Activated CD4-positive, alpha-beta T cell treated with anti-CD3 and anti-CD28 coated beads for 36 hours (primary cell): ENCODE results near the gene PTPN3. TPM values are rescaled to one million over a fixed set of nuclear protein-coding genes. Genes with fewer than 3 reads are reported as not detected.
A peak's percentile ranks its signal among the peaks of the same experiment; 100 is the strongest.

Experiments used
- ATAC-seq: fragments of 200-7000 bp; cut with Tn5 transposase; one replicate; pipeline ENCODE4 v1.10.0; 2021; ENCODE audit warnings: mild to moderate bottlenecking, moderate library complexity
- CTCF ChIA-PET: fragments of 350-600 bp; sonication (Branson Sonifier 250); formaldehyde crosslinking; loops from one replicate; lab custom pipeline; 2021; ENCODE audit warnings: antibody characterized with exemption; lab: Charles Lee
- POLR2A ChIA-PET: fragments of 350-600 bp; sonication (Branson Sonifier 250); formaldehyde crosslinking; loops from one replicate; lab custom pipeline; 2021; ENCODE audit warnings: antibody characterized with exemption, inconsistent platforms; lab: Charles Lee
- DNase-seq: peaks from one replicate; pipeline ENCODE4 v3.0.0-alpha.2; 2020
- H3K27ac Mint-ChIP-seq: one replicate; pipeline ENCODE4 v1.8.0; 2021; ENCODE audit warnings: mixed read lengths
- H3K27me3 Mint-ChIP-seq: one replicate; pipeline ENCODE4 v1.8.0; 2021; ENCODE audit warnings: mixed read lengths
- H3K36me3 Mint-ChIP-seq: one replicate; pipeline ENCODE4 v1.8.0; 2021; ENCODE audit warnings: low read depth, mixed read lengths
- H3K4me1 Mint-ChIP-seq: one replicate; pipeline ENCODE4 v1.8.0; 2021; ENCODE audit warnings: mixed read lengths
- H3K4me3 Mint-ChIP-seq: one replicate; pipeline ENCODE4 v1.8.0; 2021; ENCODE audit warnings: mild to moderate bottlenecking, moderate library complexity, mixed read lengths
- H3K9me3 Mint-ChIP-seq: one replicate; pipeline ENCODE4 v1.8.0; 2021; ENCODE audit warnings: low read depth, mixed read lengths
- intact Hi-C, 2 experiments: fragments of 100-400 bp; cut with DNase I in 1 of 2; cut with micrococcal nuclease in 1 of 2; formaldehyde crosslinking; loops; one replicate each; pipeline versions ENCODE4 v1.14.2 to v1.15.1; 2022 to 2024; cut with DNase I, micrococcal nuclease
- total RNA-seq, 2 experiments: library from RNA; stranded (reverse); gene quantifications; one replicate each; pipeline ENCODE4 v1.2.3, GENCODE V29; 2021

The PTPN3 gene
- total RNA-seq, 2 experiments from 2014 or later = 0.32 to 0.46 TPM

- Mint-ChIP-seq H3K4me1 (peaks cover 24% of the 10 kb centered on the region), H3K36me3 (no peaks in the 10 kb centered on the region), H3K4me3 (no peak overlapping the region), H3K9me3 (no peaks in the 10 kb centered on the region), H3K27ac (no peak overlapping the region), H3K27me3 (peaks cover 10% of the 10 kb centered on the region)
- ChIA-PET CTCF (interaction anchor here (0.7 to 1.6 kb wide), 7 partner anchors 10 to 389 kb away, joined by 3 to 5 read pairs (median 3); no protein-coding TSS in a partner anchor), POLR2A (no interaction called here)
- intact Hi-C loops = loop anchor here (2.0 to 5.0 kb wide), 8 partner anchors 31 to 398 kb away; partner anchors contain the start of genes CTNNAL1 (in 1 of the 2), EPB41L4B (in 1 of the 2) and TMEM245 (in 1 of the 2)
- peak; percentile 68 for DNase-seq
- peak; percentile 42 for ATAC-seq
Measured at GRCh38 chr9:109409773-109410397, 88.2 kb downstream of the PTPN3 start.

GRCh38 chr9:109408759-109409462 lies 89.2 kb downstream of the PTPN3 start:
- CTCF ChIA-PET = interaction anchor here (1.2 to 1.6 kb wide), 2 partner anchors 10 to 11 kb away, joined by 4 to 5 read pairs; no protein-coding TSS in a partner anchor
- peaks cover 21% of the 10 kb centered on the region for H3K4me1 Mint-ChIP-seq
- POLR2A ChIA-PET = no interaction called here
- no peaks in the 10 kb centered on the region for H3K9me3 Mint-ChIP-seq
- H3K36me3 Mint-ChIP-seq = no peaks in the 10 kb centered on the region
- no peak for DNase-seq
- no peak overlapping the region for H3K4me3 Mint-ChIP-seq
- ATAC-seq = no peak
- intact Hi-C loops = no loop called here
- peaks cover 8% of the 10 kb centered on the region for H3K27me3 Mint-ChIP-seq
- no peak overlapping the region for H3K27ac Mint-ChIP-seq

- Mint-ChIP-seq H3K36me3 (no peaks in the 10 kb centered on the region), H3K27ac (no peak overlapping the region), H3K27me3 (peaks cover 14% of the 10 kb centered on the region), H3K9me3 (no peaks in the 10 kb centered on the region), H3K4me3 (no peak overlapping the region), H3K4me1 (peaks cover 6% of the 10 kb centered on the region)
- ChIA-PET POLR2A (no interaction called here), CTCF (interaction anchor here (1.1 to 1.5 kb wide), 2 partner anchors 104 to 450 kb away, joined by 3 read pairs; no protein-coding TSS in a partner anchor)
- intact Hi-C loops = no loop called here
- ATAC-seq = no peak
- DNase-seq = no peak
Measured at GRCh38 chr9:109403766-109404320, 94.3 kb downstream of the PTPN3 start.

GRCh38 chr9:109403116-109403515 lies 95.0 kb downstream of the PTPN3 start:
- Mint-ChIP-seq H3K36me3 (no peaks in the 10 kb centered on the region), H3K27ac (no peak overlapping the region), H3K4me3 (no peak overlapping the region), H3K27me3 (peaks cover 19% of the 10 kb centered on the region), H3K9me3 (no peaks in the 10 kb centered on the region), H3K4me1 (peaks cover 6% of the 10 kb centered on the region)
- intact Hi-C loops = no loop called here
- CTCF ChIA-PET = interaction anchor here (1.1 kb wide), 1 partner anchor 105 kb away, joined by 3 read pairs; no protein-coding TSS in a partner anchor
- no peak for DNase-seq
- POLR2A ChIA-PET = no interaction called here
- ATAC-seq = no peak

- ChIA-PET POLR2A (no interaction called here), CTCF (no interaction called here)
- intact Hi-C loops = no loop called here
- H3K36me3 Mint-ChIP-seq = no peaks in the 10 kb centered on the region
- no peak overlapping the region for H3K4me3 Mint-ChIP-seq
- H3K27me3 Mint-ChIP-seq = peaks cover 22% of the 10 kb centered on the region
- ATAC-seq = peak; percentile 17
- no peak overlapping the region for H3K27ac Mint-ChIP-seq
- no peak for DNase-seq
- peaks cover 6% of the 10 kb centered on the region for H3K4me1 Mint-ChIP-seq
- no peaks in the 10 kb centered on the region for H3K9me3 Mint-ChIP-seq
Measured at GRCh38 chr9:109401990-109402318, 96.2 kb downstream of the PTPN3 start.

GRCh38 chr9:109401169-109401989 lies 96.7 kb downstream of the PTPN3 start:
- peaks cover 6% of the 10 kb centered on the region for H3K4me1 Mint-ChIP-seq
- ChIA-PET CTCF (interaction anchor here (1.6 kb wide), 1 partner anchor 14 kb away, joined by 3 read pairs; no protein-coding TSS in a partner anchor), POLR2A (no interaction called here)
- H3K36me3 Mint-ChIP-seq = no peaks in the 10 kb centered on the region
- H3K27ac Mint-ChIP-seq = no peak overlapping the region
- ATAC-seq = peak; percentile 64
- H3K4me3 Mint-ChIP-seq = no peak overlapping the region
- no peaks in the 10 kb centered on the region for H3K9me3 Mint-ChIP-seq
- peak; percentile 77 for DNase-seq
- intact Hi-C loops = no loop called here
- H3K27me3 Mint-ChIP-seq = peaks cover 24% of the 10 kb centered on the region

GRCh38 chr9:109399258-109399767 lies 98.8 kb downstream of the PTPN3 start:
- no peaks in the 10 kb centered on the region for H3K36me3 Mint-ChIP-seq
- ChIA-PET CTCF (interaction anchor here (1.1 to 1.5 kb wide), 2 partner anchors 10 to 12 kb away, joined by 3 to 4 read pairs; no protein-coding TSS in a partner anchor), POLR2A (no interaction called here)
- peaks cover 6% of the 10 kb centered on the region for H3K4me1 Mint-ChIP-seq
- intact Hi-C loops = no loop called here
- no peak overlapping the region for H3K27ac Mint-ChIP-seq
- DNase-seq = no peak
- H3K27me3 Mint-ChIP-seq = peaks cover 26% of the 10 kb centered on the region
- peak; percentile 80 for ATAC-seq
- no peaks in the 10 kb centered on the region for H3K9me3 Mint-ChIP-seq
- no peak overlapping the region for H3K4me3 Mint-ChIP-seq

GRCh38 chr9:109391176-109391575 lies 106.9 kb downstream of the PTPN3 start:
- no peaks in the 10 kb centered on the region for H3K4me1 Mint-ChIP-seq
- no peak overlapping the region for H3K4me3 Mint-ChIP-seq
- intact Hi-C loops = no loop called here
- CTCF ChIA-PET = no interaction called here
- H3K36me3 Mint-ChIP-seq = no peaks in the 10 kb centered on the region
- DNase-seq (no peak), ATAC-seq (no peak)
- no peak overlapping the region for H3K27ac Mint-ChIP-seq
- POLR2A ChIA-PET = no interaction called here
- peaks cover 12% of the 10 kb centered on the region for H3K27me3 Mint-ChIP-seq
- no peaks in the 10 kb centered on the region for H3K9me3 Mint-ChIP-seq

GRCh38 chr9:109387856-109388255 lies 110.3 kb downstream of the PTPN3 start:
- no peak overlapping the region for H3K27ac Mint-ChIP-seq

GRCh38 chr9:109387206-109387605 lies 110.9 kb downstream of the PTPN3 start:
- POLR2A ChIA-PET = no interaction called here
- Mint-ChIP-seq H3K9me3 (no peaks in the 10 kb centered on the region), H3K27ac (no peak overlapping the region), H3K4me3 (no peak overlapping the region), H3K36me3 (no peaks in the 10 kb centered on the region), H3K4me1 (no peaks in the 10 kb centered on the region), H3K27me3 (peaks cover 11% of the 10 kb centered on the region)
- no peak for ATAC-seq
- CTCF ChIA-PET = no interaction called here
- intact Hi-C loops = no loop called here
- DNase-seq = no peak

More at GRCh38 chr9:109387856-109388255, 110.3 kb downstream of the PTPN3 start:
- ChIA-PET CTCF (no interaction called here), POLR2A (no interaction called here)
- Mint-ChIP-seq H3K36me3 (no peaks in the 10 kb centered on the region), H3K9me3 (no peaks in the 10 kb centered on the region), H3K4me3 (no peak overlapping the region), H3K4me1 (no peaks in the 10 kb centered on the region), H3K27me3 (peaks cover 13% of the 10 kb centered on the region)
- ATAC-seq = no peak
- intact Hi-C loops = no loop called here
- DNase-seq = no peak

GRCh38 chr9:109385499-109385898 lies 112.6 kb downstream of the PTPN3 start:
- DNase-seq (no peak), ATAC-seq (no peak)
- Mint-ChIP-seq H3K4me1 (no peaks in the 10 kb centered on the region), H3K27me3 (peaks cover 11% of the 10 kb centered on the region), H3K4me3 (no peak overlapping the region), H3K27ac (no peak overlapping the region), H3K9me3 (no peaks in the 10 kb centered on the region), H3K36me3 (no peaks in the 10 kb centered on the region)
- POLR2A ChIA-PET = no interaction called here
- CTCF ChIA-PET = interaction anchor here (1.1 kb wide), 1 partner anchor 27 kb away, joined by 3 read pairs; no protein-coding TSS in a partner anchor
- intact Hi-C loops = no loop called here
